Astrocyte (in vitro differentiated cells and primary cell): ENCODE data around the gene COL5A1.
"Not testable (repeated sequence)": the region's sequence is repeated elsewhere in the genome, so short reads cannot be mapped to it uniquely, and the experiment has no call there.

ENCODE experiments used
- EZH2 ChIP-seq: IDR thresholded peaks from 2 replicates; pipeline ENCODE4 v1.6.1; 2012; ENCODE audit warnings: mild to moderate bottlenecking, low read length, inconsistent platforms; ENCODE audit not compliant: insufficient read depth
- TF ChIP-seq, protein P1 (sequence below): IDR thresholded peaks from 2 replicates; pipeline ENCODE4 v1.5.1; 2011; ENCODE audit warnings: low read depth, mild to moderate bottlenecking, inconsistent platforms, low read length, moderate library complexity; ENCODE audit not compliant: insufficient read depth

DNA sequence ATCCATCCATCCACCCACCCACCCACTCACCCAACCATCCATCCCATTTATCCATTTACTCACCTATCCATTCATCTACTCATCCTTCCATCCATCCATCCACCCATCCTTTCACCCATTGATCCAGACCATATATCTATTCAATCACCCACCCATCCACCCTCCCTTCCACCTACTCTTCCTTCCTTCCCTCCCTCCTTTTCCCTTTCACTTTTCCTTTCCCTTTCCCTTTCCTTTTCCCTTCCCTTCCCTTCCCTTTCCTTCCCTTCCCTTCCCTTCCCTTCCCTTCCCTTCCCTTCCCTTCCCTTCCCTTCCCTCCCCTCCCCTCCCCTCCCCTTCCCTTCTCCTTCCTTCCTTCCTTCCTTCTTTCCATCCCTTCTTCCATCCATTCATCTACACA lies 27.4 kb downstream of the COL5A1 start:
- TF ChIP-seq, protein P1, sequence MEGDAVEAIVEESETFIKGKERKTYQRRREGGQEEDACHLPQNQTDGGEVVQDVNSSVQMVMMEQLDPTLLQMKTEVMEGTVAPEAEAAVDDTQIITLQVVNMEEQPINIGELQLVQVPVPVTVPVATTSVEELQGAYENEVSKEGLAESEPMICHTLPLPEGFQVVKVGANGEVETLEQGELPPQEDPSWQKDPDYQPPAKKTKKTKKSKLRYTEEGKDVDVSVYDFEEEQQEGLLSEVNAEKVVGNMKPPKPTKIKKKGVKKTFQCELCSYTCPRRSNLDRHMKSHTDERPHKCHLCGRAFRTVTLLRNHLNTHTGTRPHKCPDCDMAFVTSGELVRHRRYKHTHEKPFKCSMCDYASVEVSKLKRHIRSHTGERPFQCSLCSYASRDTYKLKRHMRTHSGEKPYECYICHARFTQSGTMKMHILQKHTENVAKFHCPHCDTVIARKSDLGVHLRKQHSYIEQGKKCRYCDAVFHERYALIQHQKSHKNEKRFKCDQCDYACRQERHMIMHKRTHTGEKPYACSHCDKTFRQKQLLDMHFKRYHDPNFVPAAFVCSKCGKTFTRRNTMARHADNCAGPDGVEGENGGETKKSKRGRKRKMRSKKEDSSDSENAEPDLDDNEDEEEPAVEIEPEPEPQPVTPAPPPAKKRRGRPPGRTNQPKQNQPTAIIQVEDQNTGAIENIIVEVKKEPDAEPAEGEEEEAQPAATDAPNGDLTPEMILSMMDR, result not testable (repeated sequence)
- not testable (repeated sequence) for TF ChIP-seq EZH2
